NCI-H748 (cell line): ENCODE data around the gene GYPC.
"Not testable (repeated sequence)": the region's sequence is repeated elsewhere in the genome, so short reads cannot be mapped to it uniquely, and the experiment has no call there.

Source experiments
- DNase-seq: peaks from one replicate; lab custom pipeline; 2025; ENCODE audit not compliant: unreplicated experiment; lab: John Stamatoyannopoulos, UW

Gene GYPC

GRCh38 chr2:126655500-126656430, at the start of gene GYPC:
Gene GYPC (plus strand): TSS chr2:126656158. CDS start chr2:126656264, 106 bp downstream.
- no peak for DNase-seq

- DNase-seq: no peak
Observed at GRCh38 chr2:126614524-126615227, 41.3 kb upstream of the GYPC start.

- no peak for DNase-seq
Observed at GRCh38 chr2:126616606-126617069, 39.3 kb upstream of the GYPC start.

- no peak for DNase-seq
Observed at GRCh38 chr2:126620302-126620701, 35.7 kb upstream of the GYPC start.

GRCh38 chr2:126623000-126623399, 33.0 kb upstream of the GYPC start:
- DNase-seq: no peak

GRCh38 chr2:126627643-126628042, 28.3 kb upstream of the GYPC start:
- no peak for DNase-seq

GRCh38 chr2:126634273-126634861, 21.6 kb upstream of the GYPC start:
- DNase-seq: peak; percentile 7

GRCh38 chr2:126635281-126635680, 20.7 kb upstream of the GYPC start:
- no peak for DNase-seq

- no peak for DNase-seq
Observed at GRCh38 chr2:126635736-126636135, 20.2 kb upstream of the GYPC start.

GRCh38 chr2:126637386-126637785, 18.6 kb upstream of the GYPC start:
- no peak for DNase-seq

- no peak for DNase-seq
Observed at GRCh38 chr2:126638746-126639145, 17.2 kb upstream of the GYPC start.

- no peak for DNase-seq
Observed at GRCh38 chr2:126639276-126639675, 16.7 kb upstream of the GYPC start.

GRCh38 chr2:126641294-126641693, 14.7 kb upstream of the GYPC start:
- not testable (repeated sequence) for DNase-seq

GRCh38 chr2:126642031-126642430, 13.9 kb upstream of the GYPC start:
- no peak for DNase-seq

- DNase-seq: peak; percentile 29
Observed at GRCh38 chr2:126643431-126643830, 12.5 kb upstream of the GYPC start.

GRCh38 chr2:126643972-126644371, 12.0 kb upstream of the GYPC start:
- DNase-seq: no peak

GRCh38 chr2:126644630-126645191, 11.2 kb upstream of the GYPC start:
- DNase-seq: no peak

GRCh38 chr2:126645211-126645618, 10.7 kb upstream of the GYPC start:
- DNase-seq: no peak

GRCh38 chr2:126646026-126646425, 9.9 kb upstream of the GYPC start:
- DNase-seq: no peak

- not testable (repeated sequence) for DNase-seq
Observed at GRCh38 chr2:126647714-126648344, 8.1 kb upstream of the GYPC start.

GRCh38 chr2:126648345-126648786, 7.6 kb upstream of the GYPC start:
- DNase-seq: not testable (repeated sequence)
